Sciatic nerve (tissue), 2 donors: Measurements from ENCODE around the gene POMC. TPM values are rescaled to one million over a fixed set of nuclear protein-coding genes. Genes with fewer than 3 reads are reported as not detected.
"Not testable (repeated sequence)": the region's sequence is repeated elsewhere in the genome, so short reads cannot be mapped to it uniquely, and the experiment has no call there.

Source experiments
- ATAC-seq: fragments of 200-7000 bp; cut with Tn5 transposase; one replicate; pipeline ENCODE4 v1.9.1; 2020; ENCODE audit warnings: mild to moderate bottlenecking, moderate library complexity
- DNase-seq: peaks from one replicate; pipeline ENCODE4 v3.0.0-alpha.2; 2020; ENCODE audit warnings: low spot score
- intact Hi-C: fragments of 100-400 bp; cut with DNase I; formaldehyde crosslinking; loops from one replicate; pipeline ENCODE4 v1.14.2; 2022
- total RNA-seq: library from RNA; stranded (reverse); fragmentation: NEBNext Ultra II Directional; extraction: Animal tissue kit (Norgen Biotek cat#: 25700); gene quantifications from one replicate; pipeline ENCODE4 v1.2.1, GENCODE V29; 2021
- donor health status: DM: no; HTN: no; CAD: no.
- donor health status: DM: no; HTN: no; CAD: no.

POMC gene
- total RNA-seq, 1 donor from 2014 or later, result 1.1 TPM

- intact Hi-C loops, result no loop called here
- DNase-seq (peak; percentile 26), ATAC-seq (no peak)
These were observed 15.9 kb upstream of the POMC start for GRCh38 chr2:25184254-25184653.

GRCh38 chr2:25178976-25179375 lies 10.6 kb upstream of the POMC start:
- DNase-seq, result no peak
- no peak for ATAC-seq
- intact Hi-C loops, result no loop called here

DNA sequence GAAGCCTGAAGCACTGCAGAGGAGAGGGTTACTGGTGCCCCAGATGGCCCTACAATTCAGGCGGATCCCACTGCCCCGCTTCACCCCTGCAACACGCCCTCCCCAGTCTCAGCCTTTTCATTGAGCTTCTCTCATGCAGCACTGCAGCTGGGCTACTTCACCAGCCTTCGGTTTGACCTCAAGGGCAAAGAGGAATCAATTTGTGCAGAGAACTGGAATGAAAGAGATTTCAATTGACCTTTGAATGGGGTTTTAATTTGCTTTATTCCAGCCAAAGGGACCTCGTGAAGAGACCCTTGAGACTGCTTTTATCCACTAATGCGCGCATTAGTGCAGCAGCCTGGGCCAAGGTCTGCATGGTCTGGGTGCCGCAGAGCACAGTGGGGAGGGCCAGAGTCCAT lies 8.8 kb upstream of the POMC start:
- no peak for ATAC-seq
- DNase-seq, result no peak
- intact Hi-C loops, result no loop called here

DNA sequence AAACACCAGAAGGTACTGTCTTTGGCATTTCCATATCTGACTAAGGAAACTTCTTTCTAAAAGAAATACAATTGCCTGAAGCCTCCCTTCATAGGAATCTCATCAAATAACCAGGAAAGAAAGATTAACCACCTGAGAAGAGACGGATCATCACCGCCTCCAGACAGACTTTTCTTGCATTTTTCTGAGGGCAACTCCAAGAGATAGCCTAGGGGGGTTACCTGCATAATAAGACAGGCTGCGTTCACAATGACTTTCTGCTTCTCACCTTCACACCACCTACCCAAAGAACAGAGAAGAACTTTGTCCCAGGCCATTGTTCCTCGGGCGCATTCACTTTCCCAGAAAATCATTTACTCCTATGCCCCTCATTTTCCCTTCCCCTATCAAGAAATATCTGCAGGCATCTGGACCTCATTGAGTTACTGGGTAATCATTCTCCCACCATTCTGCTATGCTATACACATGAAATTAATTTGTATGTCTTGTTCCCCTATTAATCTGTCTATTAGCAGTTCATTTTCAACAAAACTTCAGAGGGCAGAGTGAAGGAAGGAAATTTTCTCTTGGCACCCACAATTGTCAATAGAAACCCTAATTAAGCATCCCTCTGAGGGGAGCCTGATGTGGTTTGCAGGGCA lies 8.3 kb upstream of the POMC start:
- DNase-seq, result no peak
- ATAC-seq, result no peak
- intact Hi-C loops, result no loop called here

GRCh38 chr2:25176138-25176537 lies 7.8 kb upstream of the POMC start:
- no peak for DNase-seq
- intact Hi-C loops, result no loop called here
- ATAC-seq, result no peak

DNA sequence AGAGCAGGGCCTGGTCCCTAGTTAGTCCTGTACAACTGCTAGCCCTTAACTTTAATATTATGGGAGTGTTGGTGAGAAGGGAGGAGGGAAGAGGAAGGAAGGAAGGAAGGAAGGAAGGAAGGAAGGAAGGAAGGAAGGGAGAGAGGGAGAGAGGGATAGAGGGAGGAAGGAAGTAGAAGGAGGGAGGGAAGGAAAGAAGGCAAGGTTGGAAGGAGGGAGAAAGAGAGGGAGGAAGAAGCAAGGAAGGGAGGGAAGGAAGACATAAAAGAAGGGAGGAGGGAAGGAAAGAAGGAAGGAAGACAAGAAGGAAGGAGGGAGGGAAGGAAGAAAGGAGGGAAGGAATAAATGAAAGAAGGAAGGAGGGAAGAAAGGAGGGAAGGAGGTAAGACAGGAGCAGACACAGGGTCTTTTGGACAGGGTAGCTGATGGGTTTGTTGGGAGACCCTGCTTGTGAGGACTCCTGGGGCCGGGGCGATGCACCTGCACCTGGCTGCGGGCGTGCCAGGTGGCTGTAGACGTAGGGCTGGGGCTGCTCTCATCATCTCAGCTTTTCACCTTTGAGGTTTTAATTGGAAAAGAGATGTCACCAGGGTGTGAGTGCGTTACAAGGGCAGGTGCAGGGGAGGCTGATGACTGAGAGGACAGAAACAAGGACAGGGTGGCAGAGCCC lies 5.9 kb upstream of the POMC start:
- DNase-seq (no peak), ATAC-seq (no peak)
- intact Hi-C loops, result no loop called here

DNA sequence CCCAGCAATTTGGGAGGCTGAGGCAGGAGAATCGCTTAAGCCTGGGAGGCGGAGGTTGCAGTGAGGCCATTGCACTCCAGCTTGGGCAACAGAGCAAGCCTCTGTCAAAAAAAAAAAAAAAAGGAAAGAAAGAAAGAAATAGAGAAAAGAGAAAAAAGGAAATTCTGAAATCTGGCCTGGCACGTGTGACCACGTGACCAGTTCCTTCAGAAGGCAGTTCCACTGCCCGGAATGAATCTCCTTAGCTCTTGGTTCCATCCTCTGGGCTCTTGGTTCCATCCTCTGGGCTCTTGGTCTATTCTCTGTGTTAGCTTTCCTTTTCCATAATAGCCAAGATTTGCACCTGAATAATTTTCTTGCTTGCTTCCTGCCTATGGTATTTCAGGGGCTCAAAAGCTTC lies 5.3 kb upstream of the POMC start:
- DNase-seq (no peak), ATAC-seq (no peak)
- intact Hi-C loops, result no loop called here

- intact Hi-C loops, result no loop called here
- ATAC-seq, result no peak
- no peak for DNase-seq
These were observed 2.5 kb upstream of the POMC start for GRCh38 chr2:25170888-25171287.

GRCh38 chr2:25169073-25169470 lies 692 bp upstream of the POMC start:
- intact Hi-C loops, result no loop called here
- ATAC-seq (no peak), DNase-seq (no peak)

DNA sequence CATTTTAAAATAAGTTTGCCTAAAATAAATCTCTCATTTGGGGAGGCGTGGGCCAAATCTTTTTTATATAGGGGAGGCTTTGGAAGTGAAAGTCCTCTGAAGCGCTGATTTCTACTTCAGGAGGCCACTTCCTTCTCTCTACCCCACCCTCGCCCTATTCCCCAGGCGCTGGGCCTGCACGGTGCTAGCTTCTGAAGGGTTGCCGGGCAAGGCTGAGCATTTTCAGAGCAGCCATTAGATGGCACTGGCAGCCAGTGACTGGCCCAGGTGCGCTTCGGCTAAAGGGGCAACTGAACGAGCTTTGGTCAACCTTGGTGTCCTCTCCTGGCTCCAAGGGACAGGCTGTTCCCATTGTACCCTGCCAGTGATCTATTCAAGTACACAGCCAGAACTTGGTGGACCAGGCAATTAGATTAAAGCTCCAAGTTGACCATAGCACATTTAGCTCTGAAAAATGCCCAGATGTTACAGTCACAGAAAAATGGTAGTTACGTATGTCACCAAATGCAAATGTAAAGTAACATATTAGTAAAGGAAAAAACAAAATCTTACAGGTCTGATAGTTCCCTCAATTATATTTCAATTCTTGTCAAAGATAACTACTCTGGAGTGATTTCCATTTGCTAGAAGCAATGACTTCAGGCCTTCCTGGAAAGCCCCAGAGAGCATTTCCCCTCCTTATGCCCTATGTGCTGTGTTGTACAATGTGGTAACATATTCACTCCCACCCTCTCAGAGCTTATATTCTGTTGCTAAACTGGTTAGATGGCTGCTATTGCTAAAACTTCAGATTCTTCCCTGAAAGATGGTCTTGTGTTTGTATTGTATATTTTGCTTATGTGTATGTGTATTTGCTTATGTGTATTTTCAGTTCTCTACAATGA lies 2.1 kb downstream of the POMC start:
- DNase-seq (no peak), ATAC-seq (no peak)
- intact Hi-C loops, result no loop called here

GRCh38 chr2:25164561-25164960 lies 3.8 kb downstream of the POMC start:
- no peak for ATAC-seq

DNA sequence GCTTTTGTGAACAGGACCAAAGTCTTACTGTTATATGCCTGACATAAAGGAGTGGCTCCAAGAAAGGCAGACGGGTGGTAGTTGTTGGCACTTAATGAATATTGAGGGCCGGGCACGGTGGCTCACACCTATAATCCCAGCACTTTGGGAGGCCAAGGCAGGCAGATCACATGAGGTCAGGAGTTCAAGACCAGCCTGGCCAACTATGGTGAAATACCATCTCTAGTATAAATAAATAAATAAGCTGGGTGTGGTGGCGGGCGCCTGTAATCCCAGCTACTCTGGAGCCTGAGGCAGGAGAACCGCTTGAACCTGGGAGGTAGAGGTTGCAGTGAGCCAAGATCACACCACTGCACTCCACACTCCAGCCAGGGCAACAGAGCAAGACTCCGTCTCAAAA lies 6.3 kb downstream of the POMC start:
- ATAC-seq, DNase-seq, intact Hi-C loops: not testable (repeated sequence)

More at GRCh38 chr2:25164561-25164960, 3.8 kb downstream of the POMC start:
- intact Hi-C loops, result no loop called here
- DNase-seq, result no peak

- ATAC-seq (peak; percentile 69), DNase-seq (peak; percentile 74)
- intact Hi-C loops, result no loop called here
These were observed 7.2 kb downstream of the POMC start for GRCh38 chr2:25161055-25161781.

DNA sequence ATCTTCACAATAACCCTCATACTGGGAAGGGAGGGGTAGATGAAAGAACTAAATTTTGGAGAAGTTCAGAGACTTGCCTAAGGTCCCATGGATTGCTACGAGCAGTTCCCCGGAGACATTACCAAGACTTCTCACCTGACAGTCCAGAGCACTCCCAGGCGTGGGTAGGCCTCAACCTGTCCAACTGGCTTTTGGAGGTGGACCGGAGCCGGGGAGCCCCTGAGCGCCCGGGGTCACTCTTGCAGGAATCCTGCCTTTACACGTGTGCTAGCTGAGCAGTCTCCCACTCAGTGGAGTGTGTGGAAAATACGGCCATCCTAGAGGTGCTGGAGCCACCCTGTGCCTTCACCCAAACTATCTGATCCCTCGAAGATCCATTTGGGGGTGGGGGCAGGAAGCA lies 8.0 kb downstream of the POMC start:
- intact Hi-C loops, result no loop called here
- ATAC-seq, result no peak
- no peak for DNase-seq

DNA sequence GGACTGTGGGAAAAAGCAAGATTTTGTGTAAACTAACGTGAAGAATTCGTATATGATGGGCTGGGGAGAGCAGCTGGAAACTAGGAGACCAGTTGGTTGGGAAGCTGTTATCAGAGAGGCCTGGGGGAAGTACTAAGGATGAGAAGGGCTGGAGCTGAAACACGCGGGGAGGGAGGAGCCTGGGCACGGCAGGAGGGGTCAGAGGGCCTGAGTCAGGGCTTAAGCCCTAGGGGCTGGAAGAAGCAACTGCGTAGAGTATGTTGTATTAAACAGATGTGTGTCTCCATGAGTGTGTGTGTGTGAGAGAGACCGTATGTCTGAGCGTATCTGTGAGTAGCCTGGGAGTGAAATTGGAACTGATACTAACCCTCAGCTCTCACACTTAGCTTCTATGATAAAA lies 8.4 kb downstream of the POMC start:
- DNase-seq (no peak), ATAC-seq (peak; percentile 11)
- intact Hi-C loops, result no loop called here

DNA sequence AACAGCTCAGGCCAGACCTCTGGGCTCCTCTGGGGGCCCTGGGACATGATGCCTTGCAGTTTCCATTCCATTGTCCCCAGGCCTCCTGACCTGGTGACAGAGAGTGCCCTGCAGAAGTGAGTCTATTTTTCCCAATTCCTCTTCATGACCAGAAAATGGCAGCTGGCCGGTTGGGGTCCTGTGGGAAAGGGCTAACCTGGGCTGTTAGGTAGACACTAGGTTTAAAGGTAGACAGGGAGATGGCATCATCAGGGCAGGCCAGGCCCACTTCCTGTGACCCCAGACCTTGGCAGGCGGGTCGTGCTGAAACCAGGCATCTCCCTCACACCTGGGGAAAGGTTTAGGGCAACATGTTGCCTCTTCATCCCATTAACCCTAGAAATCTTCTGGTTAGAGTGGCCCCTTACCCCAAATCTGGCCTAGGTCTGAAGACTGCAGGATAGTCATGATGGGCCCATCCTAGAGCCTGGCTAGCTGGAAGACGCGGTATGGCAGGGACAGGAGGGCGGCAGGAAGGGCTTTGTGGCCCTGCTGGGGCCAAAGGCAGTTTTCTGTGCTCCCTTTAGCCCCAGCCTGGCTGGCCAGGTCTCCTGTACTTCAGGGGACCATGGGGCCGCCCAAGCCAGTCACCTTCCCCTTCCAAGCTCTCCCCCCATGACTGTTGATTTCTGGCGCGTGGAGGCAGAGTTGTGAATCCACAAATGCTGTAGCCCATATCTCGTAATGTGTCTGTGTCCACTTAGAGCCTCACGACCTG lies 10.1 kb downstream of the POMC start:
- intact Hi-C loops, result no loop called here
- ATAC-seq, result no peak
- no peak for DNase-seq

- ATAC-seq (no peak), DNase-seq (no peak)
- intact Hi-C loops, result no loop called here
These were observed 13.0 kb downstream of the POMC start for GRCh38 chr2:25155401-25155800.

DNA sequence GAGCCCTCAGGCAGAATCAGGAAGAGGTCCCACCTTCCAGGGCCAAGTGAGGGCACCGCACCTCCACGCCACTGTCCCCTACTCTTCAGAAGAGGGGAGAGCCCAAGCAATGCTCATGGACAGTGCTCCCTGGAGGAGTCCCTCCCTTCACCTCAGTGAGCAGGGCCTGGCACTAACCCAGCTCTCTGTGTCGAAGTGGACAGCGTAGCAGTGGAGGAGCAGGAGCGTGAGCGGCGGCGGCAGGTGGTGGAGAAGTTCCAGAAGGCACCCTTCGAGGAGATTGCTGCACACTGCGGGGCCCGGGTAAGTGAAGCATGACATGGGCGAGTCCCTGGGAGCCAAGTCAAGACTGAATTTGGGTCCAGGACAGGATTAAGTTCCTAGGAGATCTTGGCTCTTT lies 16.7 kb downstream of the POMC start:
- DNase-seq, result no peak
- intact Hi-C loops, result no loop called here
- no peak for ATAC-seq

GRCh38 chr2:25150993-25151392 lies 17.4 kb downstream of the POMC start:
- DNase-seq, ATAC-seq, intact Hi-C loops: not testable (repeated sequence)
